SH-SY5Y (cell line): ENCODE results near the gene MYBPC2.

Source experiments
- GATA2 ChIP-seq: IDR thresholded peaks from 2 replicates; pipeline ENCODE4 v1.6.1; 2011; ENCODE audit warnings: mild to moderate bottlenecking, low read depth, low read length
- GATA3 ChIP-seq: IDR thresholded peaks from 2 replicates; pipeline ENCODE4 v1.6.1; 2011; ENCODE audit warnings: low read depth, mild to moderate bottlenecking, low read length, moderate library complexity

DNA sequence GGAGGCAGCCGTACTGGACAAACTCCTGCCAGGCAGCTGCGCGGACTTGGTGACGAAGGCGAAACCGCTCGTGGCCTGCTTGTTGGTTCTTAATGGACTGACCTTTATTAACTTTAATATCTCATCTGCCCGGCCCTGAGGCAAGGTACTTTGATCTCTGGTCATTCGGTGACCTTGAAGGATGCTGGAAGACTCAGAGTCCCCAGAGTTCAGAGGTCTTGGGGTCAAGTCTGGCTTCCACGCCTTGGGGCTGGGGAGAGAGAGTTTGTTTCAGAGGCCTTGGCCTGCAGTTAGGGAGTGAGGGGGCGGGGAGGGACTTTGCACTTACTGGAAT is 34.0 kb downstream of the MYBPC2 start:
- TF ChIP-seq GATA2 = no peak
- no peak for TF ChIP-seq GATA3
